ENCODE results near the gene PLEK2. TPM values are rescaled to one million over a fixed set of nuclear protein-coding genes. Genes with fewer than 3 reads are reported as not detected.

Gene PLEK2
- total RNA-seq, 5 donors from 2014 or later (not counting 1 experiment from before 2014, with no cell fraction given): 0.79 to 4.0 (median 3.5) TPM

GRCh38 chr14:67385120-67385519, 26.8 kb downstream of the PLEK2 start:
- peaks cover 55% of the 10 kb centered on the region for H3K36me3 Mint-ChIP-seq
- no peaks in the 10 kb centered on the region for H3K27me3 Mint-ChIP-seq
- no peak overlapping the region for H3K4me3 Mint-ChIP-seq
- Histone ChIP-seq H3K4me3 (ENCODE audit: control insufficient read depth in 1 of 2, extremely low read depth in 1 of 2, low read length in 1 of 2) (no peak overlapping the region), H3K36me3 (ENCODE audit: control insufficient read depth in 2 of 2, extremely low read depth in 1 of 2, insufficient read depth in 1 of 2, low read length in 1 of 2) (peaks cover 0 to 62% of the 10 kb centered on the region in 2 donors), H3K27ac (ENCODE audit: low read length) (no peak overlapping the region), H3K27me3 (replicated peaks in 1 of 2; ENCODE audit: control insufficient read depth in 2 of 2, extremely low read depth in 1 of 2, insufficient read depth in 2 of 2, low read length in 1 of 2) (no peaks in the 10 kb centered on the region), H3K9me3 (no peaks in the 10 kb centered on the region), H3K4me1 (ENCODE audit: control insufficient read depth in 1 of 2, extremely low read depth in 1 of 2, insufficient read depth in 2 of 2, low read length in 2 of 2) (no peaks in the 10 kb centered on the region)
- no peak for DNase-seq
- no peak for ATAC-seq (replicated peaks in 1 of 4)
- no peak overlapping the region for H3K27ac Mint-ChIP-seq
- CTCF ChIA-PET: interaction anchor here in 1 of 2 donors (0.6 to 0.7 kb wide), 3 partner anchors 26 to 103 kb away, joined by 3 to 5 read pairs (median 3); partner anchors contain the start of gene ATP6V1D
- WGBS (ENCODE audit: insufficient coverage): 80% methylated on average over 1 of the region's 2 CpGs
- H3K9me3 Mint-ChIP-seq: no peaks in the 10 kb centered on the region
- POLR2A ChIA-PET: interaction anchor here (0.6 to 0.7 kb wide), 2 partner anchors 34 to 499 kb away, joined by 4 to 12 read pairs; no protein-coding TSS in a partner anchor
- H3K4me1 Mint-ChIP-seq: peaks cover 0 to under 1% (median under 1%) of the 10 kb centered on the region in 3 donors

DNA sequence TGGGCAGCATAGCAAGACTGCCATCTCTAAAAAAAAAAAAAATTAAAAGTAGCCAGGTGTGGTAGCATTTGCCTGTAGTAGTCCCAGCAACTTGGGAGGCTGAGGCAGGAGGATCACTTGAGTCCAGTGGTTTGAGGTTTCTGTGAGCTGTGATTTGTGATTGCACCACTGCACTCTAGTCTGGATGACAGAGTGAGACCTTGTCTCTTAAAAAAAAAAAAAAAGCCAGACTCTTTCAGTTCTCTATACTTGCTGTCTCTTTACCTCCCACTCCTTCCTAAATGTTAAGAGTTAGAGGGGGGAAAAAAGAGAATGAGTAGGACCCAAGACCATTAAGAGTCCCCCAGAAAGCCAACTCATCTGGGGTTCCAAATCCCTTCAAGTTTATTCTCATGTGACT, 34.0 kb downstream of the PLEK2 start:
- Mint-ChIP-seq H3K36me3 (peaks cover 63% of the 10 kb centered on the region), H3K4me3 (no peak overlapping the region), H3K4me1 (peaks cover 16 to 19% (median 16%) of the 10 kb centered on the region in 3 donors), H3K27ac (no peak overlapping the region), H3K9me3 (no peaks in the 10 kb centered on the region), H3K27me3 (no peaks in the 10 kb centered on the region)
- no peaks in the 10 kb centered on the region for H3K4me1 ChIP-seq (ENCODE audit: control insufficient read depth in 1 of 2, extremely low read depth in 1 of 2, insufficient read depth in 2 of 2, low read length in 2 of 2)
- CTCF ChIA-PET: interaction anchor here in 1 of 2 donors (0.7 kb wide), 1 partner anchor 1780 kb away, joined by 3 read pairs; no protein-coding TSS in a partner anchor
- no peaks in the 10 kb centered on the region for H3K27me3 ChIP-seq (replicated peaks in 1 of 2; ENCODE audit: control insufficient read depth in 2 of 2, extremely low read depth in 1 of 2, insufficient read depth in 2 of 2, low read length in 1 of 2)
- DNase-seq (no peak), ATAC-seq (replicated peaks in 1 of 4) (no peak)
- H3K27ac ChIP-seq (ENCODE audit: low read length): no peak overlapping the region
- no peak overlapping the region for H3K4me3 ChIP-seq (ENCODE audit: control insufficient read depth in 1 of 2, extremely low read depth in 1 of 2, low read length in 1 of 2)
- no peaks in the 10 kb centered on the region for H3K9me3 ChIP-seq
- peaks cover 0 to 78% of the 10 kb centered on the region in 2 donors for H3K36me3 ChIP-seq (ENCODE audit: control insufficient read depth in 2 of 2, extremely low read depth in 1 of 2, insufficient read depth in 1 of 2, low read length in 1 of 2)
- POLR2A ChIA-PET: no interaction called here

DNA sequence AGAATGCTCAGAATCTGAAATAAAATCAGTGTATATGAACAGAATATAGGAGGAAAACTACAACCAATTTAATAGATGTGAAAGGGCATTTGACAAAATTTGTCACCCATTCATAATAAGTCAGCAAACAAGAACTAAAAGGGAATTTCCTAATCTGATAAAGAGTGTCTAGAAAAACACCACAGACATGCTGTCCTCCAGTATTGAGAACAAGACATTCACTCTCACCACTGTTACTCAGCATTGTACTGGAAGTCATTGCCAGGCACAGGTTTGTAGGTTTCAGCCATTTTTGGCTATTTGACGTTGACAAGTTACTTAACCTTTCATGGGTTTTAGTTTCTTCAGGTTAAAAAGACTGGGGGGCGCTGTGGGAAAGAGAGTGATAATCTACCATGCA, 38.6 kb downstream of the PLEK2 start:
- Histone ChIP-seq H3K27ac (ENCODE audit: low read length) (no peak overlapping the region), H3K36me3 (ENCODE audit: control insufficient read depth in 2 of 2, extremely low read depth in 1 of 2, insufficient read depth in 1 of 2, low read length in 1 of 2) (peaks cover 3 to 67% of the 10 kb centered on the region in 2 donors), H3K27me3 (replicated peaks in 1 of 2; ENCODE audit: control insufficient read depth in 2 of 2, extremely low read depth in 1 of 2, insufficient read depth in 2 of 2, low read length in 1 of 2) (no peaks in the 10 kb centered on the region), H3K9me3 (no peaks in the 10 kb centered on the region), H3K4me1 (ENCODE audit: control insufficient read depth in 1 of 2, extremely low read depth in 1 of 2, insufficient read depth in 2 of 2, low read length in 2 of 2) (peaks cover 0 to 3% of the 10 kb centered on the region in 2 experiments), H3K4me3 (ENCODE audit: control insufficient read depth in 1 of 2, extremely low read depth in 1 of 2, low read length in 1 of 2) (no peak overlapping the region)
- no peak for DNase-seq
- ATAC-seq (replicated peaks in 1 of 4): no peak
- Mint-ChIP-seq H3K4me3 (no peak overlapping the region), H3K36me3 (peaks cover 43% of the 10 kb centered on the region), H3K4me1 (peaks cover 39 to 46% (median 40%) of the 10 kb centered on the region in 3 donors), H3K9me3 (no peaks in the 10 kb centered on the region), H3K27ac (peak overlapping the region; percentile 50 to 71), H3K27me3 (no peaks in the 10 kb centered on the region)
- WGBS (ENCODE audit: insufficient coverage): 68% methylated on average over 2 of the region's 2 CpGs
- ChIA-PET CTCF (no interaction called here), POLR2A (no interaction called here)

GRCh38 chr14:67372833-67373232, 39.1 kb downstream of the PLEK2 start:
- Histone ChIP-seq H3K4me3 (ENCODE audit: control insufficient read depth in 1 of 2, extremely low read depth in 1 of 2, low read length in 1 of 2) (no peak overlapping the region), H3K36me3 (ENCODE audit: control insufficient read depth in 2 of 2, extremely low read depth in 1 of 2, insufficient read depth in 1 of 2, low read length in 1 of 2) (peaks cover 8 to 70% of the 10 kb centered on the region in 2 donors), H3K27me3 (replicated peaks in 1 of 2; ENCODE audit: control insufficient read depth in 2 of 2, extremely low read depth in 1 of 2, insufficient read depth in 2 of 2, low read length in 1 of 2) (no peaks in the 10 kb centered on the region), H3K4me1 (ENCODE audit: control insufficient read depth in 1 of 2, extremely low read depth in 1 of 2, insufficient read depth in 2 of 2, low read length in 2 of 2) (peaks cover 0 to 7% of the 10 kb centered on the region in 2 experiments), H3K9me3 (no peaks in the 10 kb centered on the region), H3K27ac (ENCODE audit: low read length) (no peak overlapping the region)
- POLR2A ChIA-PET: no interaction called here
- no peak for DNase-seq
- CTCF ChIA-PET: no interaction called here
- H3K27ac Mint-ChIP-seq: peak overlapping the region in 1 of 2 donors; percentile 34
- WGBS (ENCODE audit: insufficient coverage): no CpG with 5 or more reads among the region's 1 CpG
- H3K9me3 Mint-ChIP-seq: no peaks in the 10 kb centered on the region
- H3K36me3 Mint-ChIP-seq: peaks cover 47% of the 10 kb centered on the region
- no peak overlapping the region for H3K4me3 Mint-ChIP-seq
- no peak for ATAC-seq (replicated peaks in 1 of 4)
- peaks cover 43 to 46% (median 44%) of the 10 kb centered on the region in 3 donors for H3K4me1 Mint-ChIP-seq
- no peaks in the 10 kb centered on the region for H3K27me3 Mint-ChIP-seq

- 100% methylated on average over 1 of the region's 4 CpGs for WGBS (ENCODE audit: insufficient coverage)
- no peaks in the 10 kb centered on the region for H3K9me3 ChIP-seq
- H3K4me1 Mint-ChIP-seq: peaks cover 42 to 47% (median 43%) of the 10 kb centered on the region in 3 donors
- H3K36me3 ChIP-seq (ENCODE audit: control insufficient read depth in 2 of 2, extremely low read depth in 1 of 2, insufficient read depth in 1 of 2, low read length in 1 of 2): peaks cover 19 to 68% of the 10 kb centered on the region in 2 donors
- no peaks in the 10 kb centered on the region for H3K9me3 Mint-ChIP-seq
- no peak overlapping the region for H3K27ac Mint-ChIP-seq
- ATAC-seq (replicated peaks in 1 of 4) (no peak), DNase-seq (no peak)
- peaks cover 0 to 12% of the 10 kb centered on the region in 2 experiments for H3K4me1 ChIP-seq (ENCODE audit: control insufficient read depth in 1 of 2, extremely low read depth in 1 of 2, insufficient read depth in 2 of 2, low read length in 2 of 2)
- no peak overlapping the region for H3K4me3 ChIP-seq (ENCODE audit: control insufficient read depth in 1 of 2, extremely low read depth in 1 of 2, low read length in 1 of 2)
- no peaks in the 10 kb centered on the region for H3K27me3 Mint-ChIP-seq
- CTCF ChIA-PET: no interaction called here
- H3K36me3 Mint-ChIP-seq: peaks cover 44% of the 10 kb centered on the region
- H3K4me3 Mint-ChIP-seq: no peak overlapping the region
- H3K27ac ChIP-seq (ENCODE audit: low read length): no peak overlapping the region
- POLR2A ChIA-PET: interaction anchor here in 1 of 2 donors (0.6 kb wide), 1 partner anchor 300 kb away, joined by 3 read pairs; no protein-coding TSS in a partner anchor
- H3K27me3 ChIP-seq (replicated peaks in 1 of 2; ENCODE audit: control insufficient read depth in 2 of 2, extremely low read depth in 1 of 2, insufficient read depth in 2 of 2, low read length in 1 of 2): no peaks in the 10 kb centered on the region
Measured at GRCh38 chr14:67371247-67372148, 40.5 kb downstream of the PLEK2 start.

DNA sequence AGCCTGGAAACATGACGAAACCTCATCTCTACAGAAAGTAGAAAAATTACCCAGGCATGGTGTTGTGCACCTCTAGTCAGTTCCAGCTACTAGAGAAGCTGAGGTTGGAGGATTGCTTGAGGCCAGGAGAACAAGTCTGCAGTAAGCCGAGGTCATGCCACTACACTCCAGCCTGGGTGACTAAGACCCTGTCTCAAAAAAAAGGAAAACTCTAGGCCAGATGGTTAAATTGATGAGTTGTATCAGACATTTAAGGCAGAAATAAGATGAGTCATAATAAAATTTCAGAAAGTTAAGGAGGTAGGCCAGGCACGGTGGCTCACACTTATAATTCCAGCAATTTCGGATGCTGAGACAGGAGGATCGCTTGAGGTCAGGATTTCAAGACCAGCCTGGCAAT, 41.1 kb downstream of the PLEK2 start:
- no peaks in the 10 kb centered on the region for H3K27me3 ChIP-seq (replicated peaks in 1 of 2; ENCODE audit: control insufficient read depth in 2 of 2, extremely low read depth in 1 of 2, insufficient read depth in 2 of 2, low read length in 1 of 2)
- ChIA-PET CTCF (no interaction called here), POLR2A (no interaction called here)
- Mint-ChIP-seq H3K36me3 (peaks cover 44% of the 10 kb centered on the region), H3K27ac (peak overlapping the region; percentile 18 to 55), H3K4me1 (peaks cover 45 to 50% (median 46%) of the 10 kb centered on the region in 3 donors), H3K27me3 (no peaks in the 10 kb centered on the region), H3K9me3 (no peaks in the 10 kb centered on the region), H3K4me3 (no peak overlapping the region)
- H3K9me3 ChIP-seq: no peaks in the 10 kb centered on the region
- DNase-seq (no peak), ATAC-seq (replicated peaks in 1 of 4) (no peak)
- no peak overlapping the region for H3K27ac ChIP-seq (ENCODE audit: low read length)
- H3K36me3 ChIP-seq (ENCODE audit: control insufficient read depth in 2 of 2, extremely low read depth in 1 of 2, insufficient read depth in 1 of 2, low read length in 1 of 2): peaks cover 19 to 69% of the 10 kb centered on the region in 2 donors
- H3K4me1 ChIP-seq (ENCODE audit: control insufficient read depth in 1 of 2, extremely low read depth in 1 of 2, insufficient read depth in 2 of 2, low read length in 2 of 2): peaks cover 0 to 14% of the 10 kb centered on the region in 2 experiments
- H3K4me3 ChIP-seq (ENCODE audit: control insufficient read depth in 1 of 2, extremely low read depth in 1 of 2, low read length in 1 of 2): no peak overlapping the region
- WGBS (ENCODE audit: insufficient coverage): no CpG with 5 or more reads among the region's 5 CpGs

All from T-cell (primary cell).